GM18951 (cell line): ENCODE measurements around the gene DNAAF8.

Source experiments
- POLR2A ChIP-seq: IDR thresholded peaks from 4 replicates; pipeline ENCODE4 v1.6.1; 2011; ENCODE audit warnings: mild to moderate bottlenecking; ENCODE audit not compliant: insufficient read length, insufficient read depth; ENCODE audit errors: extremely low read depth
- in situ Hi-C: fragments of 300-500 bp; cut with MboI; formaldehyde crosslinking; loops from one replicate; pipeline ENCODE4 v1.12.0; 2022; ENCODE audit warnings: low sequenced_read_pairs, mixed read lengths, inconsistent platforms; ENCODE audit not compliant: unreplicated experiment

Gene DNAAF8

GRCh38 chr16:4734063-4734729 lies at the start of gene DNAAF8, which contains the start of gene ANKS3:
Gene DNAAF8 (plus strand): TSS chr16:4734537. CDS start chr16:4736515, 1,978 bp downstream.
Gene ANKS3 (minus strand): TSS chr16:4734271. CDS start chr16:4730149, 4,122 bp downstream.
- peak; percentile 66 for TF ChIP-seq POLR2A
- in situ Hi-C loops: no loop called here

DNA sequence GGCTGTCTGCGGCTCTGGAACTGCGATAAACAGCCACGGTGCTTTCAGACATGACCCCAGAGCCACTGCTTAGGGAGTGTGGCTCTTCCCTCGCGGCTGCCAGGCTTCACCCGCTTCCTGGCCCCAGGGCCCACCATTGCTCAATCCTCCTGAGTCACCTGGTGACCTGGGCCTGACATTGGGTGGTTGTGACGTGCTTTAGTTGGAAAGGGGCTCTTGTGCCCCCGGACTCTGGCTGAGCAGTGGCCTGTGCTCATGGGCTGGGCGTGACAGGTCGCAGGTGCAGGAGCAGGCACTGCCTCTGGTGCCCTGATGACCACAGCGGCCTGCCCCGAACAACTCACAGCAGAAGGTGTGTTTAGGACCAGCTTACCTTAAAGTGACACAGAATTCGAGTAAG lies 49.6 kb upstream of the DNAAF8 start:
- in situ Hi-C loops: no loop called here
- TF ChIP-seq POLR2A: no peak

- TF ChIP-seq POLR2A: no peak
- in situ Hi-C loops: no loop called here
These were observed 49.0 kb upstream of the DNAAF8 start for GRCh38 chr16:4685292-4685691.

GRCh38 chr16:4685776-4686496 lies 48.4 kb upstream of the DNAAF8 start:
- no peak for TF ChIP-seq POLR2A
- in situ Hi-C loops: no loop called here

DNA sequence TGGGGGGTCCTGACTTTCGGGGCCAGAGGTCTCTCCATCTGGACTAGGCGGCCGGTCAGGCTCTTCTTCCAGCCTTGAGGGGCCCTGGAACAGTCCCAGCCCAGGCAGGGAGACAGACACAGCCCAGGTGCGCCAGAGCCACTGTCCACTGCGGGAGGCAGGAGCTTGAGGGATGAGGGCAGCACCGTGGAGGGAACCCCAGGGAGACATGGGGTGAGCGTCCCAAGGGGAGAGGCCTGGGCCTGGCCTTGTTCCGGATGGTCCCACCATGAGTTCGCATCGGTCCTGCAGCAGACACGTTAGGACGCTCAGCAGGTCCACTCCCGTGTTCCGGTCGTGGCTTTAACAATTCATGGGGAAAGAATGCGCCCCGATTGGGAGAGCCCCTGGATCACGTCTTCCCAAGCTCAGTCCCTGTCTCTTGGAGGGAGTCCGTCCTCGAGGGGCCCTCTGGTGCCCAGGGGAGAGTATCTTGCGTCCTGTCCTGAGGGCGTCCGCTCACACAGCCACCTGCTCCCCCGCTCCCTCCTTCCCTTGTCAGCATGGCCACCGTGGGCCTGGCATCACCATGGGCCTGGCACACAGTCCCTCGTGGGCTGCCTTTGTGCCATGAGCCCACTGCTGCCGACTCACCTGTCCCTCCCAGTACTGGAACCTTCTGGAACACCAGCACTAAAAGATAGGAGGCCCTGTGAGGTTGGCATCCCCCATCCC lies 47.7 kb upstream of the DNAAF8 start:
- in situ Hi-C loops: no loop called here
- TF ChIP-seq POLR2A: no peak

DNA sequence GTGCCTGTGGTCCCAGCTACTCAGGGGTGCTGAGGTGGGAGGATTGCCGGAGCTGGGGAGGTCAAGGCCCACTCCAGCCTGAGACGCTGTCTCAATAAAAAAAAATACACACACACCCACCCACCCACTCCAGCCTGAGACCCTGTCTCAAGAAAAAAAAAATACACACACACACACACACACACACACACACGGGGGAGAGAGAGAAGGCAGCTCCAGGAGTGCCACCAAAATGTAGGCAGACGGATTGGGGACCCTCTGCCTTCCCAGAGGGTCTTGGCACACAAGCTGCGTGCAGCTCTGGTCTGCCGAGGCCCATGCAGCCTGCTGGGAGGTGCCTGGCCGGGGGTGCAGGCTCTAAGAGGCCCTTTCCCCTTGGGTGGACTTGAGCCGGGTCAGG lies 46.9 kb upstream of the DNAAF8 start:
- no peak for TF ChIP-seq POLR2A

DNA sequence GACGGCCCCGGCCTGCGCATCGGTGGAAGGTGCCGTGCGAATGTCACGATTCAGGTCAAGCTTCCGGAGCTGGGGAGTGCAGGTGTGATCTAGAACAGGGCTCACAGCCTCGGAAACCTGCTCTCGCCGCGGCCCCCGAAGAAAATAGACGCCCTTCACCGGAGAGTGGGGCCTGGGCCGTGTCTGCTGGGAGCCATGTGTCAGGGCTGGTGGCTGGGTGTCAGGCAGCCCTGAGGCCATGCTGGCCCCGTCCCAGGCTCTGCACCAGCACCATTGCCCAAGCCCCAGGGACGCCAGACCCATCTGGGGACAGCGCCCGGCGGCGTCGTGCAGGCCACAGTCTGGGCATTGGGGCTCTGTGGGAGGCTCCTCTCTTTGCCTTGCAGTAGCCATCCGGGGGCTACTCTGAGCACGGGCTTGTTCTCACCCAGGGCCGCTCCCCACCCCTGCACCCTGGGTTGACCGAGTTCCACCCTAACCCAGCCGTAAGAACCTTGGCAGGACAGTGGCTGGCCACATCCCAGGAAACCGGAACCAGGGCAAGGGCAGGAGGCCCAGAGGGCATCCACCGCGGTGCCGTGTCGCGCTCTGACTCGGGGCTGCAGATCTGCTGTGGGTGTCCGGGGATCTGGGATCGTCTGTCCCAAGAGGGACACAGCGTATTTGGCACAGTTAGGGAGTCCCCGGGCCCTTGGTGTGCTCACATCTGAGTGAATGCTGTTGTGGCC lies 46.2 kb upstream of the DNAAF8 start:
- in situ Hi-C loops: no loop called here

More for the DNA sequence above, 46.9 kb upstream of the DNAAF8 start:
- in situ Hi-C loops: no loop called here

GRCh38 chr16:4688674-4689045 lies 45.7 kb upstream of the DNAAF8 start:
- no peak for TF ChIP-seq POLR2A
- in situ Hi-C loops: no loop called here

More for the DNA sequence above, 46.2 kb upstream of the DNAAF8 start:
- no peak for TF ChIP-seq POLR2A

- no peak for TF ChIP-seq POLR2A
These were observed 45.2 kb upstream of the DNAAF8 start for GRCh38 chr16:4689091-4689671.

GRCh38 chr16:4689864-4690704 lies 44.3 kb upstream of the DNAAF8 start:
- in situ Hi-C loops: no loop called here

More at GRCh38 chr16:4689091-4689671, 45.2 kb upstream of the DNAAF8 start:
- in situ Hi-C loops: no loop called here

GRCh38 chr16:4690946-4691665 lies 43.2 kb upstream of the DNAAF8 start:
- no peak for TF ChIP-seq POLR2A
- in situ Hi-C loops: no loop called here

More at GRCh38 chr16:4689864-4690704, 44.3 kb upstream of the DNAAF8 start:
- no peak for TF ChIP-seq POLR2A
